ENCODE measurements around the gene LRRC51. TPM values are rescaled to one million over a fixed set of nuclear protein-coding genes. Genes with fewer than 3 reads are reported as not detected.

The LRRC51 gene
- polyA plus RNA-seq, 1 donor from 2014 or later = 20.8 TPM

GRCh38 chr11:72144807-72145565 lies 64.3 kb downstream of the LRRC51 start:
- H3K9me3 ChIP-seq (ENCODE audit: low read length) = no peaks in the 10 kb centered on the region
- H4K20me1 ChIP-seq (ENCODE audit: insufficient read depth) = no peaks in the 10 kb centered on the region
- H3K36me3 ChIP-seq (ENCODE audit: insufficient read depth, low read length) = no peaks in the 10 kb centered on the region
- H3K9ac ChIP-seq (ENCODE audit: low read length) = no peak overlapping the region
- no peak overlapping the region for H2AFZ ChIP-seq (ENCODE audit: low read depth, low read length)
- no peak overlapping the region for H3K27ac ChIP-seq (ENCODE audit: low read length)
- H3K27me3 ChIP-seq (ENCODE audit: insufficient read depth, low read depth, low read length) = no peaks in the 10 kb centered on the region
- no peaks in the 10 kb centered on the region for H3K79me2 ChIP-seq (replicated peaks; ENCODE audit: insufficient read depth, low read length)
- no peak overlapping the region for H3K4me3 ChIP-seq (ENCODE audit: low read length)
- TF ChIP-seq, protein P1, sequence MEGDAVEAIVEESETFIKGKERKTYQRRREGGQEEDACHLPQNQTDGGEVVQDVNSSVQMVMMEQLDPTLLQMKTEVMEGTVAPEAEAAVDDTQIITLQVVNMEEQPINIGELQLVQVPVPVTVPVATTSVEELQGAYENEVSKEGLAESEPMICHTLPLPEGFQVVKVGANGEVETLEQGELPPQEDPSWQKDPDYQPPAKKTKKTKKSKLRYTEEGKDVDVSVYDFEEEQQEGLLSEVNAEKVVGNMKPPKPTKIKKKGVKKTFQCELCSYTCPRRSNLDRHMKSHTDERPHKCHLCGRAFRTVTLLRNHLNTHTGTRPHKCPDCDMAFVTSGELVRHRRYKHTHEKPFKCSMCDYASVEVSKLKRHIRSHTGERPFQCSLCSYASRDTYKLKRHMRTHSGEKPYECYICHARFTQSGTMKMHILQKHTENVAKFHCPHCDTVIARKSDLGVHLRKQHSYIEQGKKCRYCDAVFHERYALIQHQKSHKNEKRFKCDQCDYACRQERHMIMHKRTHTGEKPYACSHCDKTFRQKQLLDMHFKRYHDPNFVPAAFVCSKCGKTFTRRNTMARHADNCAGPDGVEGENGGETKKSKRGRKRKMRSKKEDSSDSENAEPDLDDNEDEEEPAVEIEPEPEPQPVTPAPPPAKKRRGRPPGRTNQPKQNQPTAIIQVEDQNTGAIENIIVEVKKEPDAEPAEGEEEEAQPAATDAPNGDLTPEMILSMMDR (IDR thresholded peaks at IDR 0.05; ENCODE audit: poor library complexity, severe bottlenecking) = no peak
- TF ChIP-seq EP300 (conservative IDR thresholded peaks at IDR 0.05; ENCODE audit: poor library complexity, severe bottlenecking) = no peak
- no peak for TF ChIP-seq REST (IDR thresholded peaks at IDR 0.05; ENCODE audit: borderline replicate concordance)
- no peak for TF ChIP-seq RAD21 (conservative IDR thresholded peaks at IDR 0.05)
- no peak for TF ChIP-seq SMC3 (conservative IDR thresholded peaks at IDR 0.05; ENCODE audit: poor library complexity)
- no peak for TF ChIP-seq EZH2 (IDR thresholded peaks at IDR 0.05; ENCODE audit: borderline replicate concordance, insufficient read depth, low read length, poor library complexity, severe bottlenecking)
- no peak for TF ChIP-seq MXI1 (conservative IDR thresholded peaks at IDR 0.05; ENCODE audit: poor library complexity, severe bottlenecking)
- no peak for TF ChIP-seq TAF1 (IDR thresholded peaks at IDR 0.05; ENCODE audit: low read depth)
- no peak for TF ChIP-seq POLR2AphosphoS5 (IDR thresholded peaks at IDR 0.05)
- no peaks in the 10 kb centered on the region for H3K9me2 ChIP-seq (ENCODE audit: insufficient read depth, low read length)
- no peak overlapping the region for H3K4me2 ChIP-seq (ENCODE audit: low read length)
- H3F3A ChIP-seq (ENCODE audit: insufficient read depth, low read length, poor library complexity, severe bottlenecking) = no peaks in the 10 kb centered on the region

Small RNAs within 50 kb of the gene (small RNA-seq; reads per million reads assigned to genes)
- gene MIR3165 = 0 to 0.39 (median 0) reads per million in 3 experiments
- 0 reads per million in 3 experiments for gene RNU6-72P

Other genes with a start within 250 kb of the LRRC51 start
- gene DEFB108B, start 247.7 kb upstream of the LRRC51 start, polyA plus RNA-seq = not detected in 2 replicates
- gene DEFB131B, start 202.4 kb upstream of the LRRC51 start, polyA plus RNA-seq = not detected in 2 replicates
- gene XNDC1N, start 152.3 kb upstream of the LRRC51 start, polyA plus RNA-seq = 4.4 and 6.3 TPM in 2 replicates
- 19.2 and 21.2 TPM in 2 replicates for gene RNF121, start 151.8 kb upstream of the LRRC51 start, polyA plus RNA-seq
- gene IL18BP, start 81.9 kb upstream of the LRRC51 start, polyA plus RNA-seq = 3.1 and 3.2 TPM in 2 replicates
- 116 and 157 TPM in 2 replicates for gene NUMA1, start 308 bp upstream of the LRRC51 start, polyA plus RNA-seq
- 100 and 108 TPM in 2 replicates for gene LAMTOR1, start 22.4 kb downstream of the LRRC51 start, polyA plus RNA-seq
- 0.52 and 0.76 TPM in 2 replicates for gene TOMT, start 25.1 kb downstream of the LRRC51 start, polyA plus RNA-seq
- gene ANAPC15, start 31.8 kb downstream of the LRRC51 start, polyA plus RNA-seq = 52.8 and 64.6 TPM in 2 replicates
- gene FOLR3, start 54.9 kb downstream of the LRRC51 start, polyA plus RNA-seq = not detected in 2 replicates
- not detected in 2 replicates for gene FOLR1, start 111.3 kb downstream of the LRRC51 start, polyA plus RNA-seq
- not detected in 2 replicates for gene FOLR2, start 135.9 kb downstream of the LRRC51 start, polyA plus RNA-seq
- gene INPPL1, start 143.9 kb downstream of the LRRC51 start, polyA plus RNA-seq = 1.5 and 2.0 TPM in 2 replicates
- gene PHOX2A, start 163.3 kb downstream of the LRRC51 start, polyA plus RNA-seq = not detected in 2 replicates